Endothelial cell of umbilical vein (primary cell): ENCODE data around the gene ADAM10. TPM values are rescaled to one million over a fixed set of nuclear protein-coding genes. Genes with fewer than 3 reads are reported as not detected.

Source experiments
- BruUV-seq: library from RNA; stranded (reverse); fragments of 400-500 nt; replicated peaks from 2 replicates; lab custom pipeline; 2021; lab: Mats Ljungman, UMichigan
- CTCF ChIA-PET: fragments of 300-600, 350-600 bp; sonication (Branson Sonifier 250); formaldehyde crosslinking; loops from one replicate; lab custom pipeline; 2021; ENCODE audit warnings: antibody characterized with exemption, inconsistent platforms; lab: Charles Lee
- POLR2A ChIA-PET: fragments of 300-600, 350-600 bp; sonication (Branson Sonifier 250); formaldehyde crosslinking; loops from one replicate; lab custom pipeline; 2021; ENCODE audit warnings: antibody characterized with exemption, inconsistent platforms; lab: Charles Lee
- DNase-seq: peaks from one replicate; pipeline ENCODE4 v3.0.0-alpha.2; 2011; ENCODE audit warnings: low read depth, low spot score
- FAIRE-seq: peaks from 2 replicates; lab custom pipeline; 2011; peaks lifted over from hg19 to GRCh38; lab: Jason Lieb, UNC
- H2AFZ ChIP-seq: 2 replicates; pipeline ENCODE4 v1.6.0; 2012; ENCODE audit warnings: low read depth, low read length, control low read depth, inconsistent platforms
- H3K27ac ChIP-seq: 2 replicates; pipeline ENCODE4 v1.5.1; 2011; ENCODE audit warnings: low read depth, mild to moderate bottlenecking, control low read depth, low read length, moderate library complexity; ENCODE audit not compliant: insufficient read depth
- H3K27me3 ChIP-seq, 2 experiments: 2 replicates each; pipeline versions ENCODE4 v1.6.0 to v1.6.1; 2011; ENCODE audit warnings: low read length in 2 of 2, mixed read lengths in 1 of 2; ENCODE audit not compliant: control insufficient read depth in 2 of 2, insufficient read depth in 2 of 2
- H3K36me3 ChIP-seq, 2 experiments: 2 replicates in 1 of 2; 3 replicates in 1 of 2; pipeline ENCODE4 v1.5.1; 2011; ENCODE audit warnings: low read length in 2 of 2, mild to moderate bottlenecking in 1 of 2, moderate library complexity in 1 of 2; ENCODE audit not compliant: control insufficient read depth in 2 of 2, insufficient read depth in 2 of 2; ENCODE audit errors: extremely low read depth in 1 of 2
- H3K4me1 ChIP-seq: 3 replicates; pipeline ENCODE4 v1.5.1; 2011; ENCODE audit warnings: mild to moderate bottlenecking, low read length; ENCODE audit not compliant: control insufficient read depth, insufficient read depth; ENCODE audit errors: extremely low read depth
- H3K4me2 ChIP-seq: 2 replicates; pipeline ENCODE4 v1.6.1; 2011; ENCODE audit warnings: low read length, control low read depth, mixed read lengths; ENCODE audit not compliant: insufficient read depth
- H3K4me3 ChIP-seq, 3 experiments: fragments of 200-600 bp in 1 of 3; sonication (generic), shearing (Covaris generic) in 1 of 3; replicated peaks in 1 of 3; 2 replicates each; pipeline ENCODE4 v1.5.1; 2011 to 2016; ENCODE audit warnings: control low read depth in 3 of 3, low read length in 3 of 3, mild to moderate bottlenecking in 2 of 3, inconsistent platforms in 1 of 3, low read depth in 1 of 3, moderate library complexity in 1 of 3; ENCODE audit not compliant: insufficient read depth in 1 of 3
- H3K79me2 ChIP-seq: 2 replicates; pipeline ENCODE4 v1.6.0; 2012; ENCODE audit warnings: low read length, inconsistent platforms; ENCODE audit not compliant: control insufficient read depth, insufficient read depth
- H3K9ac ChIP-seq: replicated peaks from 2 replicates; pipeline ENCODE3; 2011; ENCODE audit warnings: low read length, control low read depth; ENCODE audit not compliant: insufficient read depth; ENCODE audit errors: extremely low read depth
- H3K9me1 ChIP-seq: replicated peaks from 3 replicates; pipeline ENCODE4 v1.6.0; 2011; ENCODE audit warnings: mild to moderate bottlenecking, low read length; ENCODE audit not compliant: control insufficient read depth, insufficient read depth; ENCODE audit errors: extremely low read depth
- H3K9me3 ChIP-seq: replicated peaks from 2 replicates; pipeline ENCODE4 v1.5.1; 2012; ENCODE audit warnings: low read length, inconsistent platforms; ENCODE audit not compliant: control insufficient read depth, insufficient read depth
- H4K20me1 ChIP-seq: replicated peaks from 2 replicates; pipeline ENCODE3; 2011; ENCODE audit warnings: mild to moderate bottlenecking, low read length; ENCODE audit not compliant: control insufficient read depth, insufficient read depth; ENCODE audit errors: extremely low read depth
- EZH2 ChIP-seq: IDR thresholded peaks from 2 replicates; pipeline ENCODE4 v1.6.1; 2012; ENCODE audit warnings: borderline replicate concordance, low read depth, mild to moderate bottlenecking, moderate library complexity, low read length, inconsistent platforms; ENCODE audit not compliant: severe bottlenecking
- GATA2 ChIP-seq: IDR thresholded peaks from 2 replicates; pipeline ENCODE4 v1.7.0; 2011; ENCODE audit warnings: low read depth, mild to moderate bottlenecking, moderate library complexity, mixed read lengths, low read length; ENCODE audit not compliant: insufficient read length, insufficient read depth
- POLR2A ChIP-seq: IDR thresholded peaks from 2 replicates; pipeline ENCODE4 v1.6.1; 2012; ENCODE audit warnings: low read depth, mild to moderate bottlenecking, control low read depth, low read length
- dilution Hi-C: fragments of 300-500 bp; cut with MboI; formaldehyde crosslinking; loops from one replicate; pipeline ENCODE4 v1.15.0; 2019; ENCODE audit warnings: low sequenced_read_pairs; ENCODE audit not compliant: extremely low pct_ligation_motif_present
- intact Hi-C: fragments of 100-400 bp; cut with micrococcal nuclease; formaldehyde crosslinking; loops from one replicate; pipeline ENCODE4 v1.10.0; 2022
- polyA plus RNA-seq, 4 experiments: library from polyadenylated mRNA; depleted of rRNA in 3 of 4; stranded (reverse) in 3 of 4; unstranded in 1 of 4; fragments of >200 nt; gene quantifications; 2 replicates each; pipeline versions ENCODE4 v1.2.1 to v1.2.3, GENCODE V29; 2011 to 2012; ENCODE audit warnings: missing spikeins in 1 of 4
- total RNA-seq: library from RNA; stranded (reverse); gene quantifications from 2 replicates; pipeline ENCODE4 v1.2.3, GENCODE V29; 2021
- TF ChIP-seq, protein P1 (sequence below), 2 donors: IDR thresholded peaks; 1 replicate in 1 of 2; 2 replicates in 1 of 2; pipeline ENCODE4 v1.5.1; 2011; ENCODE audit warnings: low read length in 2 of 2, mild to moderate bottlenecking in 2 of 2, moderate library complexity in 2 of 2, control low read depth in 1 of 2, inconsistent platforms in 1 of 2, low read depth in 1 of 2; ENCODE audit not compliant: insufficient read depth in 1 of 2; ENCODE audit errors: extremely low read depth in 1 of 2

ADAM10 gene
- total and polyA plus RNA-seq, 2 donors (not counting 3 experiments of a cell fraction or from before 2014, with no cell fraction given): 91.3 to 203 TPM

DNA sequence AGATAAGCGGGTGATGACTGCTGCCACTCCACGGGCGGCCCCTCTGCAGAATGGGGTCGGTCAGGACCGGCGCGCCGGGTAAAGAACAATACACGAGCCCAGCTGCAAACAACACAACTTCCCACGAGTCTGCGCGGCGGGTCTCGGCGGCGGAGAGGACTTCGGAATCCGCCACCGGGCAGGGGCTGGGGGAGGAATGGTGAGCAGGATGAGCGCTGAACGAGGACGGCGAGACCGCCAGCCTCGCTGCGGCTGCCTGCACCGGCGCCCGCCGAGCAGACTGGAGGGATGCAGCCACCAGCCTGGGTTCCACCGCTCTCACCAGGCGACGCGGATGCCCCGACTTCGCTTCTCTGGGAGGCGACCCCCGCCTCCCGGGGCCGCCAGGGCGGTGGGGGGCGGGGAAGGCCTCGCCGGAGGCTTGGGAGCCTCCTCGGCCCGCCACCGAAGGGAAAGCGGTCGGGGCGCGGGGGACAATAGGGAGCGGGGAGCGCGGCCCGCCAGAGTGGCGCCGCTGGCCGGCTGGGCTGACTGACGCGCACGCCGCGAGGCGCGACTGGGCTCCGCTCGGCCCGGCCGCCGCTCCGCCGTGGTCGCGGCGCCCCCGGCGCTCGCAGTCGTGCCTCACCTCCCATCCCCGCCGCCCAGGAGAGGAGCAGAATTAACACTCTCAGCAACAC is 515 bp downstream of the ADAM10 start:
- H3K9ac ChIP-seq: peak overlapping the region; percentile 91
- no peaks in the 10 kb centered on the region for H3K9me1 ChIP-seq
- peak overlapping the region; percentile 99 for H3K4me2 ChIP-seq
- DNase-seq: peak; percentile 56
- no peaks in the 10 kb centered on the region for H3K27me3 ChIP-seq
- BruUV-seq: no TSS peak
- H3K27ac ChIP-seq: peak overlapping the region; percentile 90
- intact Hi-C loops (loop anchor here (1.0 to 5.0 kb wide), 5 partner anchors 22 to 478 kb away; partner anchors contain the start of gene MINDY2), dilution Hi-C loops (no loop called here)
- CTCF ChIA-PET: interaction anchor here (1.3 to 2.4 kb wide), 6 partner anchors 11 to 521 kb away, joined by 3 to 30 read pairs (median 6); partner anchors contain the start of gene MINDY2
- peaks cover 50% of the 10 kb centered on the region for H3K79me2 ChIP-seq
- peaks cover 24% of the 10 kb centered on the region for H3K4me1 ChIP-seq
- FAIRE-seq: peak; percentile 67
- no peaks in the 10 kb centered on the region for H3K9me3 ChIP-seq
- no peaks in the 10 kb centered on the region for H3K36me3 ChIP-seq
- H2AFZ ChIP-seq: peak overlapping the region; percentile 38
- peak overlapping the region; percentile 77 to 93 (median 92) for H3K4me3 ChIP-seq
- POLR2A ChIA-PET: interaction anchor here (0.6 to 2.3 kb wide), 4 partner anchors 11 to 32 kb away, joined by 3 to 24 read pairs (median 3); partner anchors contain the start of gene MINDY2
- TF ChIP-seq GATA2 (no peak), EZH2 (no peak), POLR2A (peak; percentile 5)
- TF ChIP-seq, protein P1, sequence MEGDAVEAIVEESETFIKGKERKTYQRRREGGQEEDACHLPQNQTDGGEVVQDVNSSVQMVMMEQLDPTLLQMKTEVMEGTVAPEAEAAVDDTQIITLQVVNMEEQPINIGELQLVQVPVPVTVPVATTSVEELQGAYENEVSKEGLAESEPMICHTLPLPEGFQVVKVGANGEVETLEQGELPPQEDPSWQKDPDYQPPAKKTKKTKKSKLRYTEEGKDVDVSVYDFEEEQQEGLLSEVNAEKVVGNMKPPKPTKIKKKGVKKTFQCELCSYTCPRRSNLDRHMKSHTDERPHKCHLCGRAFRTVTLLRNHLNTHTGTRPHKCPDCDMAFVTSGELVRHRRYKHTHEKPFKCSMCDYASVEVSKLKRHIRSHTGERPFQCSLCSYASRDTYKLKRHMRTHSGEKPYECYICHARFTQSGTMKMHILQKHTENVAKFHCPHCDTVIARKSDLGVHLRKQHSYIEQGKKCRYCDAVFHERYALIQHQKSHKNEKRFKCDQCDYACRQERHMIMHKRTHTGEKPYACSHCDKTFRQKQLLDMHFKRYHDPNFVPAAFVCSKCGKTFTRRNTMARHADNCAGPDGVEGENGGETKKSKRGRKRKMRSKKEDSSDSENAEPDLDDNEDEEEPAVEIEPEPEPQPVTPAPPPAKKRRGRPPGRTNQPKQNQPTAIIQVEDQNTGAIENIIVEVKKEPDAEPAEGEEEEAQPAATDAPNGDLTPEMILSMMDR (IDR thresholded peaks at IDR 0.05; ENCODE audit: extremely low read depth in 1 of 2, insufficient read depth in 1 of 2, low read depth in 1 of 2, low read length in 2 of 2): no peak
- H4K20me1 ChIP-seq: peaks cover 8% of the 10 kb centered on the region
